Measurements from ENCODE around the gene HOOK2. TPM values are rescaled to one million over a fixed set of nuclear protein-coding genes. Genes with fewer than 3 reads are reported as not detected.

Gene HOOK2
- total and polyA plus RNA-seq, 2 of the 13 experiments (the other 11 are each of a cell fraction or from before 2014, with no cell fraction given): 9.2 to 12.9 TPM

GRCh38 chr19:12766051-12766521, 9.3 kb downstream of the HOOK2 start (continued):
- TF ChIP-seq PAX8 (CRISPR knock-in tag; IDR thresholded peaks at IDR 0.05; ENCODE audit: borderline replicate concordance): no peak
- TF ChIP-seq BRF2 (CRISPR knock-in tag; IDR thresholded peaks at IDR 0.05): no peak; the same call in 1 of the 2 replicates
- no peak for TF ChIP-seq ZNF24 (IDR thresholded peaks at IDR 0.05)
- TF ChIP-seq ZNF740 (CRISPR knock-in tag; IDR thresholded peaks at IDR 0.05): no peak
- peak; percentile 87 for TF ChIP-seq STAG1 (CRISPR knock-in tag; IDR thresholded peaks at IDR 0.05)
- TF ChIP-seq TAF1 (CRISPR knock-in tag; IDR thresholded peaks at IDR 0.05): no peak
- TF ChIP-seq NFKBIZ (CRISPR knock-in tag; IDR thresholded peaks at IDR 0.05): no peak
- TF ChIP-seq ZNF557 (CRISPR knock-in tag; IDR thresholded peaks at IDR 0.05): no peak
- TF ChIP-seq ZNF12 (CRISPR knock-in tag; IDR thresholded peaks at IDR 0.05): peak; percentile 52; the same call in 1 of the 2 replicates
- TF ChIP-seq TERF1 (CRISPR knock-in tag; IDR thresholded peaks at IDR 0.05): no peak
- peak; percentile 57; the same call in 1 of the 2 replicates for TF ChIP-seq SNAI1 (CRISPR knock-in tag; IDR thresholded peaks at IDR 0.05; ENCODE audit: borderline replicate concordance)
- TF ChIP-seq TARDBP (CRISPR knock-in tag; IDR thresholded peaks at IDR 0.05): no peak; the same call in 1 of the 2 replicates
- no peak for TF ChIP-seq ZBTB10 (CRISPR knock-in tag; IDR thresholded peaks at IDR 0.05; ENCODE audit: borderline replicate concordance)
- TF ChIP-seq ZNF660 (CRISPR knock-in tag; IDR thresholded peaks at IDR 0.05; ENCODE audit: borderline replicate concordance, low read depth): no peak
- TF ChIP-seq ZNF782 (CRISPR knock-in tag; IDR thresholded peaks at IDR 0.05; ENCODE audit: borderline replicate concordance): no peak
- TF ChIP-seq KMT2B (CRISPR knock-in tag; IDR thresholded peaks at IDR 0.05): peak; percentile 62
- TF ChIP-seq ZBTB2 (CRISPR knock-in tag; IDR thresholded peaks at IDR 0.05; ENCODE audit: low read depth): no peak
- no peak for TF ChIP-seq EEA1 (CRISPR knock-in tag; IDR thresholded peaks at IDR 0.05; ENCODE audit: borderline replicate concordance)
- TF ChIP-seq ZFP41 (CRISPR knock-in tag; IDR thresholded peaks at IDR 0.05; ENCODE audit: borderline replicate concordance): no peak
- TF ChIP-seq PCBP2 (optimal IDR thresholded peaks at IDR 0.05; ENCODE audit: low read depth, low read length, poor library complexity, severe bottlenecking): no peak
- peak; percentile 58; the same call in 1 of the 2 replicates for TF ChIP-seq MXD4 (CRISPR knock-in tag; IDR thresholded peaks at IDR 0.05)
- TF ChIP-seq BRD4 (CRISPR knock-in tag; IDR thresholded peaks at IDR 0.05): no peak
- TF ChIP-seq MIXL1 (CRISPR knock-in tag; IDR thresholded peaks at IDR 0.05): 0 out of 2 replicates have a peak, but pooled peaks have one; percentile 31
- TF ChIP-seq ISX (CRISPR knock-in tag; conservative IDR thresholded peaks at IDR 0.05): no peak

All from HepG2 (cell line).